HEK293T (cell line): ENCODE data around the gene WDR53.

Source experiments
- BHLHE40 ChIP-seq: fragments of 450-650 bp; IDR thresholded peaks from 2 replicates; pipeline ENCODE4 v1.6.1; 2016; ENCODE audit warnings: mild to moderate bottlenecking, moderate library complexity, borderline replicate concordance
- ELF4 ChIP-seq: fragments of 450-650 bp; IDR thresholded peaks from 2 replicates; pipeline ENCODE4 v1.6.1; 2017; ENCODE audit warnings: antibody characterized with exemption
- FOXA1 ChIP-seq: fragments of 450-650 bp; IDR thresholded peaks from 2 replicates; pipeline ENCODE4 v1.6.1; 2016; ENCODE audit warnings: mild to moderate bottlenecking
- FOXM1 ChIP-seq: fragments of 450-650 bp; IDR thresholded peaks from 2 replicates; pipeline ENCODE4 v1.6.1; 2017; ENCODE audit warnings: mild to moderate bottlenecking, borderline replicate concordance
- HDGF ChIP-seq: fragments of 450-650 bp; IDR thresholded peaks from 2 replicates; pipeline ENCODE4 v1.6.1; 2017; ENCODE audit warnings: antibody characterized with exemption, borderline replicate concordance
- SP1 ChIP-seq: fragments of 450-650 bp; IDR thresholded peaks from 2 replicates; pipeline ENCODE4 v1.6.1; 2017
- SUZ12 ChIP-seq: fragments of 450-650 bp; IDR thresholded peaks from 2 replicates; pipeline ENCODE4 v1.6.1; 2016; ENCODE audit warnings: mild to moderate bottlenecking
- TARDBP ChIP-seq: fragments of 450-650 bp; IDR thresholded peaks from 2 replicates; pipeline ENCODE4 v1.6.1; 2016
- ZNF384 ChIP-seq: fragments of 450-650 bp; IDR thresholded peaks from 2 replicates; pipeline ENCODE4 v1.6.1; 2016

- TF ChIP-seq BHLHE40 (no peak), FOXM1 (no peak), ELF4 (no peak), SUZ12 (no peak), SP1 (no peak), HDGF (no peak), FOXA1 (no peak), TARDBP (no peak), ZNF384 (no peak)
Measured at GRCh38 chr3:196519718-196520082, 48.7 kb downstream of the WDR53 start.
